Panc1 (cell line): ENCODE measurements around the gene MYH7. TPM values are rescaled to one million over a fixed set of nuclear protein-coding genes. Genes with fewer than 3 reads are reported as not detected.

Experiments used
- ATAC-seq: fragments of 200-7000 bp; cut with Tn5 transposase; 2 replicates; pipeline ENCODE4 v1.9.1; 2020; ENCODE audit warnings: mild to moderate bottlenecking, moderate library complexity
- BruUV-seq: library from RNA; stranded (reverse); fragments of 400-500 nt; replicated peaks from 2 replicates; lab custom pipeline; 2021; lab: Mats Ljungman, UMichigan
- CTCF ChIA-PET: fragments of 300-600 bp; sonication (Branson Sonifier 250); formaldehyde crosslinking; loops from one replicate; lab custom pipeline; 2022; ENCODE audit warnings: antibody characterized with exemption; lab: Charles Lee
- POLR2A ChIA-PET: fragments of 300-600 bp; sonication (Branson Sonifier 250); formaldehyde crosslinking; loops from one replicate; lab custom pipeline; 2022; ENCODE audit warnings: antibody characterized with exemption; lab: Charles Lee
- DNase-seq: peaks from one replicate; pipeline ENCODE4 v3.0.0-alpha.2; 2010; ENCODE audit warnings: low read depth, low spot score
- H3K27ac ChIP-seq: 2 replicates; pipeline ENCODE4 v1.5.1; 2011; ENCODE audit warnings: mild to moderate bottlenecking, low read length, inconsistent platforms
- H3K27me3 ChIP-seq: fragments of 200-500 bp; sonication (Bioruptor generic); 2 replicates; pipeline ENCODE4 v1.6.0; 2014; ENCODE audit warnings: low read length, inconsistent platforms; ENCODE audit not compliant: control insufficient read depth, insufficient read depth
- H3K36me3 ChIP-seq: fragments of 200-500 bp; sonication (Bioruptor generic); 2 replicates; pipeline ENCODE4 v1.5.1; 2014; ENCODE audit warnings: inconsistent platforms, mild to moderate bottlenecking, low read length, moderate library complexity; ENCODE audit not compliant: control insufficient read depth, insufficient read depth
- H3K4me1 ChIP-seq: 2 replicates; pipeline ENCODE4 v1.5.1; 2011; ENCODE audit warnings: inconsistent platforms, mild to moderate bottlenecking, low read length, moderate library complexity; ENCODE audit not compliant: control insufficient read depth, insufficient read depth
- H3K4me3 ChIP-seq, 2 experiments: 2 replicates each; pipeline ENCODE4 v1.5.1; 2011 to 2012; ENCODE audit warnings: low read depth in 2 of 2, low read length in 2 of 2, mild to moderate bottlenecking in 2 of 2, inconsistent platforms in 1 of 2, moderate library complexity in 1 of 2
- H3K9me3 ChIP-seq: fragments of 200-500 bp; sonication (Bioruptor generic); 2 replicates; pipeline ENCODE4 v1.5.1; 2014; ENCODE audit warnings: low read depth, mild to moderate bottlenecking, inconsistent platforms, low read length, moderate library complexity; ENCODE audit not compliant: control insufficient read depth, insufficient read depth
- POLR2AphosphoS5 ChIP-seq: IDR thresholded peaks from 2 replicates; pipeline ENCODE4 v1.6.1; 2012; ENCODE audit warnings: mild to moderate bottlenecking, low read depth, low read length, moderate library complexity
- SIN3A ChIP-seq: IDR thresholded peaks from 2 replicates; pipeline ENCODE4 v1.6.1; 2012; ENCODE audit warnings: low read depth, mild to moderate bottlenecking, low read length, moderate library complexity, borderline replicate concordance; ENCODE audit not compliant: insufficient read depth
- TCF7L2 ChIP-seq: IDR thresholded peaks from 2 replicates; pipeline ENCODE4 v1.6.1; 2011; ENCODE audit warnings: mild to moderate bottlenecking, low read depth, low read length, inconsistent platforms
- in situ Hi-C: cut with HindIII; loops from 2 replicates; pipeline ENCODE4 v1.10.0; 2016; ENCODE audit warnings: low sequenced_read_pairs, low pct_unique_long_range_greater_than_20kb
- intact Hi-C: fragments of 100-400 bp; cut with micrococcal nuclease; formaldehyde crosslinking; loops from one replicate; pipeline ENCODE4 v1.10.0; 2022; ENCODE audit not compliant: unreplicated experiment
- total RNA-seq: library from RNA; stranded (reverse); gene quantifications from one replicate; pipeline ENCODE4 v1.2.1, GENCODE V29; 2021; ENCODE audit not compliant: unreplicated experiment
- TF ChIP-seq, protein P1 (sequence below): fragments of 450-650 bp; IDR thresholded peaks from 2 replicates; pipeline ENCODE4 v1.5.1; 2017; ENCODE audit warnings: mild to moderate bottlenecking
- TF ChIP-seq, protein P2 (sequence below), 2 experiments: IDR thresholded peaks; 2 replicates each; pipeline ENCODE4 v1.6.1; 2011 to 2012; ENCODE audit warnings: low read depth in 2 of 2, control low read depth in 1 of 2, low read length in 1 of 2, mild to moderate bottlenecking in 1 of 2, moderate library complexity in 1 of 2; ENCODE audit not compliant: insufficient read depth in 1 of 2

The MYH7 gene
- total RNA-seq, 1 experiment from 2014 or later: not detected

DNA sequence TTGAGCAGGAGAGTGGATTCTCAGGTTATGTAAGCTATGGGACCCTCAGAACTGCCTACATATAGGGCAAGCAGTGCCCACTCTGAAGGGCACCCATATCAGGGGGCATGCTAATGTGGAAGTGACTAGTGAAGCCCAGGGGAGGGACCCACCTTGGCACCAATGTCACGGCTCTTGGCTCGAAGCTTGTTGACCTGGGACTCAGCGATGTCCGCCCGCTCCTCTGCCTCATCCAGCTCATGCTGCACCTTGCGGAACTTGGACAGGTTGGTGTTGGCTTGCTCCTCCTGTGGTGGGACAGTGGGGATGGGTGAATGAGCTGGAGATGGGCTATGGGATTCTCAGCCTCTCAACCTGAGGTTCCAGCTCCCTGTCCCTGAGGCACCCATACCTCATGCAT, 53.2 kb downstream of the MYH7 start:
- no TSS peak for BruUV-seq
- ChIA-PET POLR2A (interaction anchor here (0.6 kb wide), 1 partner anchor 76 kb away, joined by 5 read pairs; the partner anchor contains the start of gene BCL2L2), CTCF (no interaction called here)
- Histone ChIP-seq H3K4me1 (no peaks in the 10 kb centered on the region), H3K27me3 (no peaks in the 10 kb centered on the region), H3K9me3 (no peaks in the 10 kb centered on the region), H3K36me3 (no peaks in the 10 kb centered on the region), H3K27ac (no peak overlapping the region), H3K4me3 (no peak overlapping the region)
- intact Hi-C loops (loop anchor here (5.0 kb wide), 1 partner anchor 55 kb away; no protein-coding TSS in a partner anchor), in situ Hi-C loops (no loop called here)
- ATAC-seq (no peak), DNase-seq (no peak)
- TF ChIP-seq, protein P1, sequence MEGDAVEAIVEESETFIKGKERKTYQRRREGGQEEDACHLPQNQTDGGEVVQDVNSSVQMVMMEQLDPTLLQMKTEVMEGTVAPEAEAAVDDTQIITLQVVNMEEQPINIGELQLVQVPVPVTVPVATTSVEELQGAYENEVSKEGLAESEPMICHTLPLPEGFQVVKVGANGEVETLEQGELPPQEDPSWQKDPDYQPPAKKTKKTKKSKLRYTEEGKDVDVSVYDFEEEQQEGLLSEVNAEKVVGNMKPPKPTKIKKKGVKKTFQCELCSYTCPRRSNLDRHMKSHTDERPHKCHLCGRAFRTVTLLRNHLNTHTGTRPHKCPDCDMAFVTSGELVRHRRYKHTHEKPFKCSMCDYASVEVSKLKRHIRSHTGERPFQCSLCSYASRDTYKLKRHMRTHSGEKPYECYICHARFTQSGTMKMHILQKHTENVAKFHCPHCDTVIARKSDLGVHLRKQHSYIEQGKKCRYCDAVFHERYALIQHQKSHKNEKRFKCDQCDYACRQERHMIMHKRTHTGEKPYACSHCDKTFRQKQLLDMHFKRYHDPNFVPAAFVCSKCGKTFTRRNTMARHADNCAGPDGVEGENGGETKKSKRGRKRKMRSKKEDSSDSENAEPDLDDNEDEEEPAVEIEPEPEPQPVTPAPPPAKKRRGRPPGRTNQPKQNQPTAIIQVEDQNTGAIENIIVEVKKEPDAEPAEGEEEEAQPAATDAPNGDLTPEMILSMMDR: no peak
- TF ChIP-seq POLR2AphosphoS5: no peak

- Histone ChIP-seq H3K4me3 (no peak overlapping the region), H3K27ac (no peak overlapping the region), H3K36me3 (no peaks in the 10 kb centered on the region), H3K27me3 (no peaks in the 10 kb centered on the region), H3K4me1 (no peaks in the 10 kb centered on the region), H3K9me3 (no peaks in the 10 kb centered on the region)
- TF ChIP-seq, protein P2, sequence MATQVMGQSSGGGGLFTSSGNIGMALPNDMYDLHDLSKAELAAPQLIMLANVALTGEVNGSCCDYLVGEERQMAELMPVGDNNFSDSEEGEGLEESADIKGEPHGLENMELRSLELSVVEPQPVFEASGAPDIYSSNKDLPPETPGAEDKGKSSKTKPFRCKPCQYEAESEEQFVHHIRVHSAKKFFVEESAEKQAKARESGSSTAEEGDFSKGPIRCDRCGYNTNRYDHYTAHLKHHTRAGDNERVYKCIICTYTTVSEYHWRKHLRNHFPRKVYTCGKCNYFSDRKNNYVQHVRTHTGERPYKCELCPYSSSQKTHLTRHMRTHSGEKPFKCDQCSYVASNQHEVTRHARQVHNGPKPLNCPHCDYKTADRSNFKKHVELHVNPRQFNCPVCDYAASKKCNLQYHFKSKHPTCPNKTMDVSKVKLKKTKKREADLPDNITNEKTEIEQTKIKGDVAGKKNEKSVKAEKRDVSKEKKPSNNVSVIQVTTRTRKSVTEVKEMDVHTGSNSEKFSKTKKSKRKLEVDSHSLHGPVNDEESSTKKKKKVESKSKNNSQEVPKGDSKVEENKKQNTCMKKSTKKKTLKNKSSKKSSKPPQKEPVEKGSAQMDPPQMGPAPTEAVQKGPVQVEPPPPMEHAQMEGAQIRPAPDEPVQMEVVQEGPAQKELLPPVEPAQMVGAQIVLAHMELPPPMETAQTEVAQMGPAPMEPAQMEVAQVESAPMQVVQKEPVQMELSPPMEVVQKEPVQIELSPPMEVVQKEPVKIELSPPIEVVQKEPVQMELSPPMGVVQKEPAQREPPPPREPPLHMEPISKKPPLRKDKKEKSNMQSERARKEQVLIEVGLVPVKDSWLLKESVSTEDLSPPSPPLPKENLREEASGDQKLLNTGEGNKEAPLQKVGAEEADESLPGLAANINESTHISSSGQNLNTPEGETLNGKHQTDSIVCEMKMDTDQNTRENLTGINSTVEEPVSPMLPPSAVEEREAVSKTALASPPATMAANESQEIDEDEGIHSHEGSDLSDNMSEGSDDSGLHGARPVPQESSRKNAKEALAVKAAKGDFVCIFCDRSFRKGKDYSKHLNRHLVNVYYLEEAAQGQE (IDR thresholded peaks at IDR 0.05; ENCODE audit: insufficient read depth in 1 of 2, low read depth in 2 of 2, low read length in 1 of 2): no peak
- TF ChIP-seq POLR2AphosphoS5 (no peak), SIN3A (no peak), TCF7L2 (no peak)
- TF ChIP-seq, protein P1: no peak
- CTCF ChIA-PET: no interaction called here
- in situ Hi-C loops: no loop called here
- intact Hi-C loops: loop anchor here (5.0 kb wide), 1 partner anchor 55 kb away; no protein-coding TSS in a partner anchor
- no peak for DNase-seq
- ATAC-seq: no peak
- BruUV-seq: no TSS peak
- POLR2A ChIA-PET: interaction anchor here (0.6 kb wide), 1 partner anchor 75 kb away, joined by 5 read pairs; the partner anchor contains the start of gene BCL2L2
These were observed 53.6 kb downstream of the MYH7 start for GRCh38 chr14:23381871-23382270.
